Astrocyte of the cerebellum (primary cell): ENCODE measurements around the gene ZSWIM4.

Experiments
- DNase-seq: peaks from one replicate; pipeline ENCODE4 v3.0.0-alpha.2; 2011; ENCODE audit warnings: low read depth
- H3K4me3 ChIP-seq: 2 replicates; pipeline ENCODE4 v1.5.1; 2011; ENCODE audit warnings: mild to moderate bottlenecking, low read depth, low read length, moderate library complexity
- in situ Hi-C: cut with HindIII; loops from 2 replicates; pipeline ENCODE4 v1.10.0; 2017; ENCODE audit warnings: low sequenced_read_pairs
- TF ChIP-seq, protein P1 (sequence below): IDR thresholded peaks from 2 replicates; pipeline ENCODE4 v1.5.1; 2012; ENCODE audit warnings: low read length, low read depth, moderate library complexity, mild to moderate bottlenecking; ENCODE audit errors: missing control alignments

Gene ZSWIM4

DNA sequence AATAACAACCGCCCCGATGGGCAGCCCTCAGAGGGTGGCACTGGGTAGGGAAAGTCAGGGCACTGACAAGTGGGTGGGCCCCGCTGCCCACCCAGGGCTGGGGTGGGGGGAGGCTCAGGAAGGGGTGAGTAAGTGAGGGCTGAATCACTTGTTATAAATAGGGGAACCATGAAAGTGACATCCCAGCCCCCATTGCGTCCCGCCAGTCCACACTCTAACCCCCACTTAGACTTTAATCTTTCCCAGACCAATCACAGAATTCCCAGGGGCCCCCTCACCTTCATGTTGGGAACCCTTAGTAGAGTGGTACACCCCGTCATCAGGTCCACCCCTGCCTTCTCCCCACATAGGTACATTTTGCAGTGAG lies 44.7 kb downstream of the ZSWIM4 start:
- TF ChIP-seq, protein P1, sequence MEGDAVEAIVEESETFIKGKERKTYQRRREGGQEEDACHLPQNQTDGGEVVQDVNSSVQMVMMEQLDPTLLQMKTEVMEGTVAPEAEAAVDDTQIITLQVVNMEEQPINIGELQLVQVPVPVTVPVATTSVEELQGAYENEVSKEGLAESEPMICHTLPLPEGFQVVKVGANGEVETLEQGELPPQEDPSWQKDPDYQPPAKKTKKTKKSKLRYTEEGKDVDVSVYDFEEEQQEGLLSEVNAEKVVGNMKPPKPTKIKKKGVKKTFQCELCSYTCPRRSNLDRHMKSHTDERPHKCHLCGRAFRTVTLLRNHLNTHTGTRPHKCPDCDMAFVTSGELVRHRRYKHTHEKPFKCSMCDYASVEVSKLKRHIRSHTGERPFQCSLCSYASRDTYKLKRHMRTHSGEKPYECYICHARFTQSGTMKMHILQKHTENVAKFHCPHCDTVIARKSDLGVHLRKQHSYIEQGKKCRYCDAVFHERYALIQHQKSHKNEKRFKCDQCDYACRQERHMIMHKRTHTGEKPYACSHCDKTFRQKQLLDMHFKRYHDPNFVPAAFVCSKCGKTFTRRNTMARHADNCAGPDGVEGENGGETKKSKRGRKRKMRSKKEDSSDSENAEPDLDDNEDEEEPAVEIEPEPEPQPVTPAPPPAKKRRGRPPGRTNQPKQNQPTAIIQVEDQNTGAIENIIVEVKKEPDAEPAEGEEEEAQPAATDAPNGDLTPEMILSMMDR: no peak
- no peak for DNase-seq
- in situ Hi-C loops: no loop called here
- peak overlapping the region; percentile 75 for H3K4me3 ChIP-seq

DNA sequence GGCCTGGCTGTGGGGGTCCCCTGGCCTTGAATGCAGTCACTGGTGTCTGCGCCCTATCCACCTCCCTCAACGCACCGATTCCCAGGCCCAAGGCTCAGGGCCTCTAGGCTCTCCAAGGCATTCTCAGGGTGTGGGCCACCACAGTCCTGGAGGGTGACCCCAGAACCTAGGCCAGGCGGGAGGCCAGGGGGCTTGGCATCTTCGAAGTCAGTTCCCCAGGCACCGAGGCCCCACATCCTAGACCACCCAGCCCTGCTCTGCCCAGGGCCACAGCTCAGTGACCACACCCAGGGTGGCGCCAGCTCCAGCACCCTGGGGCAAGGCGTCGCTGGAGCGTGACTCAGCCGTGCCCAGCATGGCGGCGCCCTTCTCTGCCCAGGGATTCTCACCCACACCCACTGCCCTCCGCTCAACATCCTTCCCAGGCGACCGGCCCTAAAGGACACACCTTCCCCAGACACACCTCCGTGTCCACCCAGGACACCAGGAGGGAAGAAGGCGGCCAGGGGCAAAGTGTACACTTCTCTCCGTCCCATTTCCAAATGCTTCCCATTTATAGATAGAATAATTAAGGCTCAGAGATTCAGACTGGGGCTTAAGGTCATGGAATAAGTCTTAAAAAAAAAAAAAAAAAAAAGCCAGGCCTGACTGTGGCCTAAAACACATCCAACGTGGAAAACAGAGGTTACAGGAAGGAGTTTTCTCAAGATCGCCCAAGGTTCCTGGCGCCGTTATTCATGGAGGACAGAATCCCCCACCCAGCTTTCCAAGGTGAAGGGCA lies 45.3 kb downstream of the ZSWIM4 start:
- TF ChIP-seq, protein P1: no peak
- in situ Hi-C loops: no loop called here
- H3K4me3 ChIP-seq: peak overlapping the region; percentile 75
- no peak for DNase-seq

- TF ChIP-seq, protein P1: no peak
- DNase-seq: no peak
- peak overlapping the region; percentile 75 for H3K4me3 ChIP-seq
- in situ Hi-C loops: no loop called here
These were observed 46.1 kb downstream of the ZSWIM4 start for GRCh38 chr19:13841086-13841961.

DNA sequence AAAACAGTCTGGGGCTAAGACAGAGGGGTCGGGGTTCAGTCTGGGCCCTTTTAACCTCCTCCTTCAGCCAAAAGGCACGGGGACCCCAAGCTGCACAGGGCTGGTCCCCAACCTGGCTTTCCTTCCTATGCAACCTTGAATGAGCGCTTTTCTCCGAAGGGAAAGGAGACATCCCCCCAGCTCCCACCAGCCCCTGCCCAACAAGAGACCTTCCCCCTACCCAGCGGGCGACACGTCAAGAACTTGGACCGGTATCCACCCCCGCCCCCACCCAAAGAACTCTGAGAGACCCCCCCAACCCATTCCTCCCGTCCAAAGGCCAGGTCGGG lies 46.7 kb downstream of the ZSWIM4 start:
- TF ChIP-seq, protein P1: no peak
- in situ Hi-C loops: no loop called here
- peak overlapping the region; percentile 75 for H3K4me3 ChIP-seq
- no peak for DNase-seq

DNA sequence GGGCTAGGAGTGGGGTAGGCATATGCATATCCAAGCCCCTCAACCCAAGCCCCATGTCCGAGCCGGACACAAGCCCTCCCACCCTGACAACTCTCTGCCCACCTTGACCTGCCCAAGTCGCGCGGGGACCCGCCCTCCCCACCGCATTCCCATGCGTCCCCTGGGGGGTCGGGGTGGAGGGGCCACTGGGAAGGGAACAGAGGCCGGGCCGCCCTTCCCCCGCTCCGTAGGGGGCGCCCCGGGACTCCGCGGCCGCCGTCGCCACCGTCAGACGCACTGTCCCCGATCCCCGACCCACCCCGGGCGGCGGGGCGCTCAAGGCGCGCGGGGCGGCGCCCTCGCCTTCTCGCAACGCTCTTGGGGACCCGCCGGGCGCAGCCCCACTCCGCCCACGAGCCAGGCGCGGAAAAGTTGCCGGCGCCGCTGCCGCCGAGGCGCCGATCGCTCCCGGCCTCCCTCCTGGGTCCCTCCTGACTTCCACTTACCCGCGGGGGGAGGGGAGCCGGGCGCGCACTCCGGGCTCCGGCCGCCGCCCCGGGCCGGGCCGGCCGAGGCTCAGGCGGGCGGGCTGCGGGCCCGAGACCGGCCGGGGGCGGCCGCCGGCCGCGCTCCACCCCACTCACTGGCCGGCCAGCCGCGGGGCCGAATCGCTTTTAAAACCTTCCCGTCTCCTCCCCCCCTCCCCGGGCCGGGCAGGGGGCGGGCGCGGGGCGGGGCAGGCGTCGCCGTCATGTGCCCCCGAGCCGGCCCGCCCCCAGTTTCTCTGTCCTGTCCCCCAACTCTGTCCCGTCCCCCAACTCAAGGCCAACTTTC lies 47.3 kb downstream of the ZSWIM4 start:
- peak overlapping the region; percentile 75 for H3K4me3 ChIP-seq
- in situ Hi-C loops: no loop called here
- TF ChIP-seq, protein P1: no peak
- DNase-seq: no peak
